K562 (cell line): ENCODE results near the gene NEK1. TPM values are rescaled to one million over a fixed set of nuclear protein-coding genes. Genes with fewer than 3 reads are reported as not detected.
A peak's percentile ranks its signal among the peaks of the same experiment; 100 is the strongest.

Experiments
- ATF1 ChIP-seq, 2 experiments: fragments of 450-650 bp in 1 of 2; IDR thresholded peaks; 2 replicates each; pipeline ENCODE4 v1.6.1; 2016; ENCODE audit warnings: missing compliant biosample characterization in 1 of 2, missing genetic modification characterization in 1 of 2
- CSDE1 ChIP-seq, 2 experiments: fragments of 450-650 bp; IDR thresholded peaks; 2 replicates each; pipeline ENCODE4 v1.6.1; 2016; ENCODE audit warnings: mild to moderate bottlenecking in 1 of 2
- ELF1 ChIP-seq: fragments of 200-800 bp; sonication (Bioruptor generic); IDR thresholded peaks from 2 replicates; pipeline ENCODE4 v1.6.1; 2016; ENCODE audit warnings: missing genetic modification characterization, missing compliant biosample characterization
- GTF3C2 ChIP-seq: IDR thresholded peaks from 3 replicates; pipeline ENCODE4 v1.6.1; 2011; ENCODE audit warnings: borderline replicate concordance, mild to moderate bottlenecking, moderate library complexity; ENCODE audit not compliant: insufficient read length; ENCODE audit errors: extremely low read depth
- MBD1 ChIP-seq: fragments of 250-450 bp; sonication (Bioruptor Pico); IDR thresholded peaks from 2 replicates; pipeline ENCODE4 v1.8.0; 2022; ENCODE audit warnings: inconsistent platforms
- PPARD ChIP-seq: fragments of 250-450 bp; sonication (Bioruptor Pico); IDR thresholded peaks from 2 replicates; pipeline ENCODE4 v1.8.0; 2022; ENCODE audit warnings: inconsistent platforms, mild to moderate bottlenecking, moderate library complexity
- PTBP1 ChIP-seq: fragments of 200-400 bp; formaldehyde crosslinking; IDR thresholded peaks from 2 replicates; pipeline ENCODE4 v1.6.1; 2017; ENCODE audit warnings: low read depth, low read length
- TRIM25 ChIP-seq: fragments of 450-650 bp; IDR thresholded peaks from 2 replicates; pipeline ENCODE4 v1.7.0; 2016; ENCODE audit warnings: borderline replicate concordance
- USF1 ChIP-seq: sonication (generic); formaldehyde crosslinking; IDR thresholded peaks from 2 replicates; pipeline ENCODE4 v1.9.0; 2022; ENCODE audit warnings: mild to moderate bottlenecking, missing genetic modification reagents
- ZFP30 ChIP-seq: fragments of 250-450 bp; sonication (Bioruptor Pico); IDR thresholded peaks from 2 replicates; pipeline ENCODE4 v1.8.0; 2022; ENCODE audit warnings: moderate library complexity, mild to moderate bottlenecking, inconsistent platforms, borderline replicate concordance
- ZNF23 ChIP-seq: fragments of 250-450 bp; sonication (Bioruptor Pico); IDR thresholded peaks from 2 replicates; pipeline ENCODE4 v1.4.0; 2020; ENCODE audit warnings: mild to moderate bottlenecking
- ZNF592 ChIP-seq: fragments of 450-650 bp; IDR thresholded peaks from 2 replicates; pipeline ENCODE4 v1.6.1; 2017; ENCODE audit warnings: antibody characterized with exemption, mild to moderate bottlenecking
- polyA plus RNA-seq, 8 experiments: library from polyadenylated mRNA; depleted of rRNA in 4 of 8; stranded (reverse) in 5 of 8; unstranded in 3 of 8; fragments of >200 nt; fragmentation: Nextera tagmentation in 2 of 8; fragmentation: Illumina TruSeq in 1 of 8; extraction: Ambion mirVana in 2 of 8; extraction: Trizol in 1 of 8; gene quantifications; 2 replicates each; pipeline versions ENCODE4 v1.2.1 to v1.2.3, GENCODE V29; 2011 to 2014; ENCODE audit warnings: inconsistent platforms in 1 of 8, missing spikeins in 1 of 8
- total RNA-seq, 7 experiments: library from RNA; depleted of rRNA in 6 of 7; stranded (reverse); fragments of >200 nt in 6 of 7; fragmentation: Illumina TruSeq in 2 of 7; extraction: Trizol in 2 of 7; gene quantifications; 2 replicates each; pipeline versions ENCODE4 v1.2.1 to v1.2.3, GENCODE V29; 2011 to 2021; ENCODE audit warnings: low replicate concordance in 1 of 7

NEK1 gene
- total and polyA plus RNA-seq, 9 of the 15 experiments (the other 6 are each of a cell fraction or from before 2014, with no cell fraction given): 6.2 to 15.7 (median 10.3) TPM

GRCh38 chr4:169619958-169620879 lies 7.8 kb upstream of the NEK1 start, which contains the start of gene CLCN3 (continued):
- TF ChIP-seq PPARD (CRISPR knock-in tag) (no peak), ZNF592 (0 out of 2 replicates have a peak, but pooled peaks have one; percentile 21), GTF3C2 (no peak), TRIM25 (no peak), ZFP30 (CRISPR knock-in tag) (no peak), USF1 (no peak; the same call in 1 of the 2 replicates), PTBP1 (no peak), ATF1 (CRISPR knock-in tag; IDR thresholded peaks at IDR 0.05) (peak; percentile 83), ATF1 (tag; IDR thresholded peaks at IDR 0.05) (peak; percentile 100), ZNF23 (CRISPR knock-in tag) (no peak), MBD1 (CRISPR knock-in tag) (no peak), ELF1 (tag) (peak; percentile 59), CSDE1 (IDR thresholded peaks at IDR 0.05) (peak in 1 of 2 experiments; percentile 64; a peak in 2 of 4 replicates)
